ENCODE data around the gene DLGAP1. TPM values are rescaled to one million over a fixed set of nuclear protein-coding genes. Genes with fewer than 3 reads are reported as not detected.
A peak's percentile ranks its signal among the peaks of the same experiment; 100 is the strongest.

Gene DLGAP1
- total and polyA plus RNA-seq, 2 experiments from 2014 or later, result 17.0 to 48.5 TPM

- no peak for TF ChIP-seq NANOG (IDR thresholded peaks at IDR 0.05; ENCODE audit: borderline replicate concordance)
Measured at GRCh38 chr18:4004183-4004829, 450.8 kb downstream of the DLGAP1 start (continued).

- H4K20me1 ChIP-seq (replicated peaks; ENCODE audit: insufficient read depth), result no peaks in the 10 kb centered on the region
- H3K4me2 ChIP-seq, result no peak overlapping the region
- DNase-seq (ENCODE audit: low spot score) (peak; percentile 70), ATAC-seq (no peak)
- H3K79me2 ChIP-seq (replicated peaks; ENCODE audit: insufficient read depth), result no peaks in the 10 kb centered on the region
- no peaks in the 10 kb centered on the region for H3K9me2 ChIP-seq (ENCODE audit: insufficient read depth)
- H3K36me3 ChIP-seq (ENCODE audit: insufficient read depth), result no peaks in the 10 kb centered on the region
- no peak overlapping the region for H3K27ac ChIP-seq (ENCODE audit: low read depth)
- Mint-ChIP-seq H3K4me3 (no peak overlapping the region), H3K27ac (no peak overlapping the region), H3K27me3 (ENCODE audit: insufficient read depth, low read depth, poor library complexity) (peaks cover 5% of the 10 kb centered on the region), H3K4me1 (peaks cover 18% of the 10 kb centered on the region), H3K36me3 (ENCODE audit: low read depth) (no peaks in the 10 kb centered on the region; the same call in 2 of the 3 replicates), H3K9me3 (no peaks in the 10 kb centered on the region)
- no peak overlapping the region for H2AFZ ChIP-seq
- H3K4me3 ChIP-seq, result no peak overlapping the region
- no peaks in the 10 kb centered on the region for H3K4me1 ChIP-seq (ENCODE audit: insufficient read depth)
- H3F3A ChIP-seq (replicated peaks; ENCODE audit: low read depth), result no peaks in the 10 kb centered on the region
- TF ChIP-seq STAT1 (IDR thresholded peaks at IDR 0.05; ENCODE audit: unreplicated experiment), result no peak
- TF ChIP-seq CTCF (conservative IDR thresholded peaks at IDR 0.05; ENCODE audit: low read depth in 2 of 2), result peak; percentile 78 to 92
- H3K27me3 ChIP-seq (ENCODE audit: insufficient read depth), result no peaks in the 10 kb centered on the region
Measured at GRCh38 chr18:3998698-3999333, 456.3 kb downstream of the DLGAP1 start.

DNA sequence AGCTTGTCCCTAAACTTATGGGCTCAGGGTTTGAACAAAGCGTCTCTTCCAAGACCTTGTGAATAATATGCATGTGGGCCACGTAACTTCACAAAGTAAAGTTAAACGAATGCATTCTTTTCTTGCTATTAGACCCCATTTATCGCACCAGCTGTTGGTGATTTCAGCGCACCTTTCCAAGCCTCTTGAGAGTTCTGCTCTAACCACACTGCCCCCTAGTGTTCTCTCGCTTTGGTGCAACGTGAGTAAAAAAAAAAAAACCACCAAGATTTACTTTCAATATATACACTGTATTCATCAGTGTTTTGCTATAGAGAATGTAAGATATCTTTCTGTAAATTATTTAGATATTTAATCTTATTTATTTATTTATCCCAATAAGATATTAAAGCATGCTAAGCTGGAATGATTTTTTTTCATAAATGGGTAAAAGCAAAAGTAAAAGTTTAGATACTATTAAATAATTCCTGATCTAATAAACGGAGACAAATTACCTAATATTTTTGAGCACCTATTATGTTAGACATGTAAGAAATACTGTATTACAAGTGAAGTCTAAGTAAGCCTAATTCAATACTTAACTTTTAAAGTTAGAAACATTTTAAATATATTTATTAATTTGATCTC lies 459.5 kb downstream of the DLGAP1 start:
- Mint-ChIP-seq H3K4me1 (peaks cover 21% of the 10 kb centered on the region; the same call in 2 of the 3 replicates), H3K36me3 (ENCODE audit: low read depth) (no peaks in the 10 kb centered on the region), H3K27ac (no peak overlapping the region), H3K4me3 (no peak overlapping the region), H3K27me3 (ENCODE audit: insufficient read depth, low read depth, poor library complexity) (peaks cover 2% of the 10 kb centered on the region), H3K9me3 (no peaks in the 10 kb centered on the region)
- H3F3A ChIP-seq (replicated peaks; ENCODE audit: low read depth), result no peaks in the 10 kb centered on the region
- H2AFZ ChIP-seq, result no peak overlapping the region
- H3K4me3 ChIP-seq, result no peak overlapping the region
- no peaks in the 10 kb centered on the region for H4K20me1 ChIP-seq (replicated peaks; ENCODE audit: insufficient read depth)
- H3K79me2 ChIP-seq (replicated peaks; ENCODE audit: insufficient read depth), result no peaks in the 10 kb centered on the region
- no peak overlapping the region for H3K4me2 ChIP-seq
- no peaks in the 10 kb centered on the region for H3K36me3 ChIP-seq (ENCODE audit: insufficient read depth)
- no peak overlapping the region for H3K27ac ChIP-seq (ENCODE audit: low read depth)
- peak; percentile 92 for DNase-seq (ENCODE audit: low spot score)
- peak; percentile 56 for ATAC-seq
- peaks cover 6% of the 10 kb centered on the region for H3K4me1 ChIP-seq (ENCODE audit: insufficient read depth)
- no peak for TF ChIP-seq POLR2AphosphoS5 (IDR thresholded peaks at IDR 0.05; ENCODE audit: low read depth)
- TF ChIP-seq, protein P1, sequence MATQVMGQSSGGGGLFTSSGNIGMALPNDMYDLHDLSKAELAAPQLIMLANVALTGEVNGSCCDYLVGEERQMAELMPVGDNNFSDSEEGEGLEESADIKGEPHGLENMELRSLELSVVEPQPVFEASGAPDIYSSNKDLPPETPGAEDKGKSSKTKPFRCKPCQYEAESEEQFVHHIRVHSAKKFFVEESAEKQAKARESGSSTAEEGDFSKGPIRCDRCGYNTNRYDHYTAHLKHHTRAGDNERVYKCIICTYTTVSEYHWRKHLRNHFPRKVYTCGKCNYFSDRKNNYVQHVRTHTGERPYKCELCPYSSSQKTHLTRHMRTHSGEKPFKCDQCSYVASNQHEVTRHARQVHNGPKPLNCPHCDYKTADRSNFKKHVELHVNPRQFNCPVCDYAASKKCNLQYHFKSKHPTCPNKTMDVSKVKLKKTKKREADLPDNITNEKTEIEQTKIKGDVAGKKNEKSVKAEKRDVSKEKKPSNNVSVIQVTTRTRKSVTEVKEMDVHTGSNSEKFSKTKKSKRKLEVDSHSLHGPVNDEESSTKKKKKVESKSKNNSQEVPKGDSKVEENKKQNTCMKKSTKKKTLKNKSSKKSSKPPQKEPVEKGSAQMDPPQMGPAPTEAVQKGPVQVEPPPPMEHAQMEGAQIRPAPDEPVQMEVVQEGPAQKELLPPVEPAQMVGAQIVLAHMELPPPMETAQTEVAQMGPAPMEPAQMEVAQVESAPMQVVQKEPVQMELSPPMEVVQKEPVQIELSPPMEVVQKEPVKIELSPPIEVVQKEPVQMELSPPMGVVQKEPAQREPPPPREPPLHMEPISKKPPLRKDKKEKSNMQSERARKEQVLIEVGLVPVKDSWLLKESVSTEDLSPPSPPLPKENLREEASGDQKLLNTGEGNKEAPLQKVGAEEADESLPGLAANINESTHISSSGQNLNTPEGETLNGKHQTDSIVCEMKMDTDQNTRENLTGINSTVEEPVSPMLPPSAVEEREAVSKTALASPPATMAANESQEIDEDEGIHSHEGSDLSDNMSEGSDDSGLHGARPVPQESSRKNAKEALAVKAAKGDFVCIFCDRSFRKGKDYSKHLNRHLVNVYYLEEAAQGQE (IDR thresholded peaks at IDR 0.05; ENCODE audit: unreplicated experiment), result no peak
- peak; percentile 79 to 95 for TF ChIP-seq CTCF (conservative IDR thresholded peaks at IDR 0.05; ENCODE audit: low read depth in 2 of 2)
- H3K27me3 ChIP-seq (ENCODE audit: insufficient read depth), result no peaks in the 10 kb centered on the region
- H3K9me2 ChIP-seq (ENCODE audit: insufficient read depth), result no peaks in the 10 kb centered on the region

Data from GM23338 (cell line).